Stimulated activated CD4-positive, alpha-beta T cell treated with anti-CD3 and anti-CD28 coated beads, TNF-alpha, amount 100 ng/mL, for 48 hours (primary cell): ENCODE measurements around the gene UNC5C.

Source experiments
- DNase-seq, 3 donors: peaks; one replicate each; pipeline ENCODE4 v3.0.0-alpha.2; 2020; ENCODE audit warnings: low read depth in 3 of 3

Gene UNC5C

GRCh38 chr4:95522682-95523530 is 25.9 kb downstream of the UNC5C start:
- DNase-seq = no peak

GRCh38 chr4:95517576-95518345 is 31.0 kb downstream of the UNC5C start:
- DNase-seq = no peak

- DNase-seq = no peak
These were observed 32.2 kb downstream of the UNC5C start for GRCh38 chr4:95516528-95517017.

GRCh38 chr4:95515589-95515988 is 33.2 kb downstream of the UNC5C start:
- no peak for DNase-seq

GRCh38 chr4:95513022-95513421 is 35.8 kb downstream of the UNC5C start:
- no peak for DNase-seq

- no peak for DNase-seq
These were observed 37.3 kb downstream of the UNC5C start for GRCh38 chr4:95511477-95511876.

GRCh38 chr4:95510877-95511276 is 37.9 kb downstream of the UNC5C start:
- DNase-seq = no peak

- DNase-seq = no peak
These were observed 38.6 kb downstream of the UNC5C start for GRCh38 chr4:95510145-95510544.

- no peak for DNase-seq
These were observed 40.4 kb downstream of the UNC5C start for GRCh38 chr4:95508421-95508820.

- no peak for DNase-seq
These were observed 41.2 kb downstream of the UNC5C start for GRCh38 chr4:95507561-95507960.

GRCh38 chr4:95507147-95507546 is 41.6 kb downstream of the UNC5C start:
- no peak for DNase-seq

GRCh38 chr4:95506264-95506663 is 42.5 kb downstream of the UNC5C start:
- DNase-seq = no peak

- no peak for DNase-seq
These were observed 43.0 kb downstream of the UNC5C start for GRCh38 chr4:95505799-95506198.

- DNase-seq = no peak
These were observed 43.6 kb downstream of the UNC5C start for GRCh38 chr4:95505151-95505550.

- DNase-seq = no peak
These were observed 44.3 kb downstream of the UNC5C start for GRCh38 chr4:95504501-95504900.

- DNase-seq = no peak
These were observed 48.4 kb downstream of the UNC5C start for GRCh38 chr4:95500361-95500760.

GRCh38 chr4:95499291-95499696 is 49.5 kb downstream of the UNC5C start:
- DNase-seq = no peak

GRCh38 chr4:95494186-95494585 is 54.6 kb downstream of the UNC5C start:
- no peak for DNase-seq

- DNase-seq = no peak
These were observed 70.1 kb downstream of the UNC5C start for GRCh38 chr4:95478679-95479078.

GRCh38 chr4:95476121-95476520 is 72.7 kb downstream of the UNC5C start:
- no peak for DNase-seq

GRCh38 chr4:95472534-95472933 is 76.2 kb downstream of the UNC5C start:
- DNase-seq = no peak

GRCh38 chr4:95470622-95471021 is 78.2 kb downstream of the UNC5C start:
- no peak for DNase-seq

GRCh38 chr4:95469617-95470016 is 79.2 kb downstream of the UNC5C start:
- DNase-seq = no peak
